ENCODE results near the gene EDIL3.

EDIL3 gene

GRCh38 chr5:84091127-84091799, 293.4 kb downstream of the EDIL3 start:
- TF ChIP-seq, protein P1, sequence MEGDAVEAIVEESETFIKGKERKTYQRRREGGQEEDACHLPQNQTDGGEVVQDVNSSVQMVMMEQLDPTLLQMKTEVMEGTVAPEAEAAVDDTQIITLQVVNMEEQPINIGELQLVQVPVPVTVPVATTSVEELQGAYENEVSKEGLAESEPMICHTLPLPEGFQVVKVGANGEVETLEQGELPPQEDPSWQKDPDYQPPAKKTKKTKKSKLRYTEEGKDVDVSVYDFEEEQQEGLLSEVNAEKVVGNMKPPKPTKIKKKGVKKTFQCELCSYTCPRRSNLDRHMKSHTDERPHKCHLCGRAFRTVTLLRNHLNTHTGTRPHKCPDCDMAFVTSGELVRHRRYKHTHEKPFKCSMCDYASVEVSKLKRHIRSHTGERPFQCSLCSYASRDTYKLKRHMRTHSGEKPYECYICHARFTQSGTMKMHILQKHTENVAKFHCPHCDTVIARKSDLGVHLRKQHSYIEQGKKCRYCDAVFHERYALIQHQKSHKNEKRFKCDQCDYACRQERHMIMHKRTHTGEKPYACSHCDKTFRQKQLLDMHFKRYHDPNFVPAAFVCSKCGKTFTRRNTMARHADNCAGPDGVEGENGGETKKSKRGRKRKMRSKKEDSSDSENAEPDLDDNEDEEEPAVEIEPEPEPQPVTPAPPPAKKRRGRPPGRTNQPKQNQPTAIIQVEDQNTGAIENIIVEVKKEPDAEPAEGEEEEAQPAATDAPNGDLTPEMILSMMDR (IDR thresholded peaks at IDR 0.05; ENCODE audit: low read length, missing control alignments) = no peak
- H3K4me3 ChIP-seq (replicated peaks; ENCODE audit: low read depth, low read length) = no peak overlapping the region
- no peak for DNase-seq (ENCODE audit: low read depth)

DNA sequence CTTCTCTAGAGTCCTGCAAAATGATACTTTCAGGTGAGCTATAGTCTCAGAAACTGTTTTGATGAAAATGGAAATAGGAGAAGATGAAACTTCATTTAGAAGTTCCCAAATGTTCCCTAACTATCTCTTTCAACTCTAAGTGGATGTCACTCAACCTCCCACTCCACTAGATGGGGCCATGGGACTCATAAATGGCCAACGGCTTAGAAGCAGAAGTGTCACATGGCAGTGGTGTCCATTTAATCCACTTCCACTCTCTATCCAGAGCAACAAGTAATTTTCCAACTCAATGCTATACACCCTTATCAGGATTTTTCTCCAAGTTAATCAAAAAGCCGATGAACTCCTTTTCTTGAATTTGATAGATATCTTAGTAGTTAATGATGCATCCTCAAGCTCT, 295.7 kb downstream of the EDIL3 start:
- TF ChIP-seq, protein P1 (IDR thresholded peaks at IDR 0.05; ENCODE audit: low read length, missing control alignments) = peak; percentile 38
- peak; percentile 59 for DNase-seq (ENCODE audit: low read depth)

GRCh38 chr5:84086511-84086910, 298.2 kb downstream of the EDIL3 start:
- DNase-seq (ENCODE audit: low read depth) = peak; percentile 2
- TF ChIP-seq, protein P1 (IDR thresholded peaks at IDR 0.05; ENCODE audit: low read length, missing control alignments) = no peak

More for the DNA sequence above, 295.7 kb downstream of the EDIL3 start:
- no peak overlapping the region for H3K4me3 ChIP-seq (replicated peaks; ENCODE audit: low read depth, low read length)

DNA sequence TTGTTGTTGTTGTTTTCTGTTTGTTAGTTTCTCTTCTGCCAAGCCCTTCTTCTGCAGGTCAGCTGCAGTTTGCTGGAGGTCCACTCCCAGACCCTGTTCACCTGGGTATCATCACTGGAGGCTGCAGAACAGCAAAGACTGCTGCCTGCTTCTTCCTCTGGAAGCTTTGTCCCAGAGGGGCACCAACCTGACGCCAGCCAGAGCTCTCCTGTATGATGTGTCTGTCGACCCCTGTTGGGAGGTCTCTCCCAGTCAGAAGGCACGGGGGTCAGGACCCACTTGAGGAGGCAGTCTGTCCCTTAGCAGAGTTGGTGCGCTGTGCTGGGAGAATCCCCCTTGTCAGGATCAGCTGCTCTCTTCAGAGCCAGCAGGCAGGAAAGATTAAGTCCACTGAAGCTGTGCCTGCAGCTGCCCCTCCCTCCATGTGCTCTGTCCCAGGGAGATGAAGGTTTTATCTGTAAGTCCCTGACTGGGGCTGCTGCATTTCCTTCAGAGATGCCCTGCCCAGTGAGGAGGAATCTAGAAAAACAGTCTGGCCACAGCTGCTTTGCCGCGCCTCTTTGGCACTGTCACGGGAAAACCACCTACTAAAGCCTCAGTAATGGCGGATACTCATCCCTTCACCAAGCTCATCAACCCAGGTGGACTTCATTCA, 299.2 kb downstream of the EDIL3 start:
- no peak overlapping the region for H3K4me3 ChIP-seq (replicated peaks; ENCODE audit: low read depth, low read length)
- no peak for DNase-seq (ENCODE audit: low read depth)
- TF ChIP-seq, protein P1 (IDR thresholded peaks at IDR 0.05; ENCODE audit: low read length, missing control alignments) = no peak

More at GRCh38 chr5:84086511-84086910, 298.2 kb downstream of the EDIL3 start:
- H3K4me3 ChIP-seq (replicated peaks; ENCODE audit: low read depth, low read length) = no peak overlapping the region

GRCh38 chr5:84080908-84081307, 303.8 kb downstream of the EDIL3 start:
- no peak overlapping the region for H3K4me3 ChIP-seq (replicated peaks; ENCODE audit: low read depth, low read length)
- TF ChIP-seq, protein P1 (IDR thresholded peaks at IDR 0.05; ENCODE audit: low read length, missing control alignments) = no peak
- no peak for DNase-seq (ENCODE audit: low read depth)

GRCh38 chr5:84072339-84072738, 312.3 kb downstream of the EDIL3 start:
- TF ChIP-seq, protein P1 (IDR thresholded peaks at IDR 0.05; ENCODE audit: low read length, missing control alignments) = no peak
- DNase-seq (ENCODE audit: low read depth) = no peak
- no peak overlapping the region for H3K4me3 ChIP-seq (replicated peaks; ENCODE audit: low read depth, low read length)

Measured in fibroblast of pulmonary artery (primary cell).